Measurements from ENCODE around the gene TRIM24. TPM values are rescaled to one million over a fixed set of nuclear protein-coding genes. Genes with fewer than 3 reads are reported as not detected.
"Not testable (repeated sequence)": the region's sequence is repeated elsewhere in the genome, so short reads cannot be mapped to it uniquely, and the experiment has no call there.

Gene TRIM24
- total RNA-seq (2014; rRNA removed; shearing (Covaris generic); ENCODE audit: low replicate concordance) = 7.6 and 10.4 TPM in 2 replicates

DNA sequence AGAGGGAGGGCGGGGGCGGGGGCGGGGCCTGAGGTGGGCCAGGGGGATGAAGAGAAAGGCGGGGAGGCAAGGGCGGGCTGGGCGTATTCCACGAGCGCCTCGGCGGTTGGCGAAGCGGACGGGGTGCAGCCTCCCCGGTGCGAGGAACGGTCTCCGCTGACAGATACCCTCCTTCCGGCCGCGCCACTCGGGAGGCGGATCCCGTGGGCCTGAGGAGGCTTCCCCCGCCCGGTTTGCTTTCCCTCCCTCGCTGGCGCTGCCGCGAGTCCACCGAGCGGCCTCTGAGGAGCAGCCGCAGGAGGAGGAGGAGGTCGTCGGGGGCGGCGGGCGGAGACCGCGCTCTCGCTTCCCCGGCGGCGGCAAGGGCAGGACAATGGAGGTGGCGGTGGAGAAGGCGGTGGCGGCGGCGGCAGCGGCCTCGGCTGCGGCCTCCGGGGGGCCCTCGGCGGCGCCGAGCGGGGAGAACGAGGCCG, at the start of gene TRIM24:
TSS of gene TRIM24 (plus strand) at position 84 of the 473 bp plus-strand sequence. CDS start at position 374, 290 bp downstream.
- in situ Hi-C loops (cut with HindIII; ENCODE audit: low pct_unique_long_range_greater_than_20kb, low sequenced_read_pairs) = no loop called here
- no peak for DNase-seq (ENCODE audit: low read depth)

- in situ Hi-C loops (cut with HindIII; ENCODE audit: low pct_unique_long_range_greater_than_20kb, low sequenced_read_pairs); DNase-seq (ENCODE audit: low read depth): not testable (repeated sequence)
Measured at GRCh38 chr7:138412077-138412476, 48.0 kb upstream of the TRIM24 start.

- DNase-seq (ENCODE audit: low read depth); in situ Hi-C loops (cut with HindIII; ENCODE audit: low pct_unique_long_range_greater_than_20kb, low sequenced_read_pairs): not testable (repeated sequence)
Measured at GRCh38 chr7:138412921-138413320, 47.1 kb upstream of the TRIM24 start.

GRCh38 chr7:138417078-138417700, 42.9 kb upstream of the TRIM24 start:
- no peak for DNase-seq (ENCODE audit: low read depth)
- in situ Hi-C loops (cut with HindIII; ENCODE audit: low pct_unique_long_range_greater_than_20kb, low sequenced_read_pairs) = no loop called here

DNA sequence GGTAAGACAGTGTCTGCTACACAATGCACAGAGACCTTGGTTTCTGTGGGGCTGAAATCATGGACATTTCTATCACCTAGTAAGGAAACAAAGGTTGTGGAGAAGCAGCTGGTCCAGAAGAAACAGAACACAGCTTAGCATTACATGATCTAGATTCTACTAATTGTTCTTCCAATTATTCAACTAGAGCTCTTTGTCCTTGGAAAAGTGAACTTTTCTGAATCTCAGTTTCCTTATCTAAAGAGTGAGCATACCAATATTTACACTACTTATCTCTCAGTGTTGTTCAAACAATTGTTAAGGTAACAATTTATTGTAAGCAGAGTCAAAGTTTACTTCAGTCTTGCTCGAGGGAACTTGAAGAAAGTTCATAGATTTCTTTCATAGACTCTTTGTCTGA, 42.3 kb upstream of the TRIM24 start:
- no peak for DNase-seq (ENCODE audit: low read depth)
- in situ Hi-C loops (cut with HindIII; ENCODE audit: low pct_unique_long_range_greater_than_20kb, low sequenced_read_pairs) = no loop called here

GRCh38 chr7:138418403-138418802, 41.7 kb upstream of the TRIM24 start:
- DNase-seq (ENCODE audit: low read depth); in situ Hi-C loops (cut with HindIII; ENCODE audit: low pct_unique_long_range_greater_than_20kb, low sequenced_read_pairs): not testable (repeated sequence)

- in situ Hi-C loops (cut with HindIII; ENCODE audit: low pct_unique_long_range_greater_than_20kb, low sequenced_read_pairs) = no loop called here
- DNase-seq (ENCODE audit: low read depth) = no peak
Measured at GRCh38 chr7:138425026-138425425, 35.0 kb upstream of the TRIM24 start.

- peak; percentile 29 for DNase-seq (ENCODE audit: low read depth)
- in situ Hi-C loops (cut with HindIII; ENCODE audit: low pct_unique_long_range_greater_than_20kb, low sequenced_read_pairs) = no loop called here
Measured at GRCh38 chr7:138429577-138430250, 30.3 kb upstream of the TRIM24 start.

DNA sequence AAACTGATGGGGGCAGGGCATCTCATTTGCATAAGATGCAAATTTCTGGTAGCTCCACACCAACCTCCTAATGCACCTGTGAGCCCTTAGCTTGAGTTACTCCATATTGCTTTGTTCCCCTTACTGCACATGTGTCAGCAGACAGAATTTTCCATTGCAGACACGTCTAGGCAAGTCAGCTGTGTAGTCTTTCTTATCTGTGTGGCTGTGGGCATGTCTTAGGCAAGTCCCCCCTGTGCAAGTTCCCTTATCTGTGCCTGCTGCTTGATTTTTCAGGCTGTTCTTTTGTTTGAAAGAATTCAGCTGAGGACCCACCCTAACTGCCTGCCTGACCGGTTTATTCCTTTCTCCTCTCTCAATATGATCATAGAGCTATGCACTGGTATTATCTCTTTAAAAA, 28.5 kb upstream of the TRIM24 start:
- DNase-seq (ENCODE audit: low read depth) = no peak
- in situ Hi-C loops (cut with HindIII; ENCODE audit: low pct_unique_long_range_greater_than_20kb, low sequenced_read_pairs) = no loop called here

- in situ Hi-C loops (cut with HindIII; ENCODE audit: low pct_unique_long_range_greater_than_20kb, low sequenced_read_pairs) = no loop called here
- DNase-seq (ENCODE audit: low read depth) = no peak
Measured at GRCh38 chr7:138433583-138434443, 26.2 kb upstream of the TRIM24 start.

DNA sequence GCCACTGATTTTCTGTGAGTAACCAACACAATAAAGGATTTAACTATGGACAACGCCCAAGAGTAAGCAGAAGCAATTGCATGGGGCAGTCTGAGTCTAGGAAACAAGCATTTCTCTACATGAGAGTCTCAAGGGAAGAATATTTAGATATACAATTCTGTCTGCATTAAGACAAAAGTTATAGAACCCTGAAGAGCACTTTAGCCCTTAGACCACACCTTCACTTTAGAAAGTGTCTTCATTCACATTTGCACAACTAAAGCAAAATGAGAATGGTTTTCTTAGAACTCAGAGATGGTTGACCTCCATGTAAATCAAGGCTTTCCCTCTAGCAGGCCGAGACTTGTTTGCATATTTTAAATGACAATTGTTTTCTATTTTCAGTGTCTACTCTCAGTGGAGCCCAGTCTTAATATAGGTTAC, 25.5 kb upstream of the TRIM24 start:
- in situ Hi-C loops (cut with HindIII; ENCODE audit: low pct_unique_long_range_greater_than_20kb, low sequenced_read_pairs) = no loop called here
- no peak for DNase-seq (ENCODE audit: low read depth)

- DNase-seq (ENCODE audit: low read depth) = no peak
- in situ Hi-C loops (cut with HindIII; ENCODE audit: low pct_unique_long_range_greater_than_20kb, low sequenced_read_pairs) = no loop called here
Measured at GRCh38 chr7:138435231-138435919, 24.7 kb upstream of the TRIM24 start.

- in situ Hi-C loops (cut with HindIII; ENCODE audit: low pct_unique_long_range_greater_than_20kb, low sequenced_read_pairs) = no loop called here
- DNase-seq (ENCODE audit: low read depth) = no peak
Measured at GRCh38 chr7:138436388-138436787, 23.7 kb upstream of the TRIM24 start.

DNA sequence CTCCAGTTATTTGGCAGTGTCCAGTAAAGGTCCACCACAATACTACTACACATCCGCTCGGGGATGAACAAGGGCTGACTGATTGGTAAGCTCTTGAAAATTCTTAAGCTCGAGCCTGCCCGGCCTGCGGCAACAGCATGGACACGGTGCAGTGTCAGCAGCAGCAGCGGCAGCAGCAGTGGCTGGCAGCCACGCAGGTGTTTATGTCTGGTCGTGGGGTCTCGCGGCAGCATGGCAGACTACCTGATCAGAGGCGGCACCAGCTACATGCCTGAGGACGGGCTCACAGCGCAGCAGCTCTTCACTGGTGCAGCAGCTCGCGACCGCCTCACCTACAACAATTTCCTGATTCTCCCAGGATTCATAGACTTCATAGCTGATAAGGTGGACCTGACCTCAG, 19.6 kb upstream of the TRIM24 start:
- DNase-seq (ENCODE audit: low read depth) = no peak
- in situ Hi-C loops (cut with HindIII; ENCODE audit: low pct_unique_long_range_greater_than_20kb, low sequenced_read_pairs) = no loop called here

DNA sequence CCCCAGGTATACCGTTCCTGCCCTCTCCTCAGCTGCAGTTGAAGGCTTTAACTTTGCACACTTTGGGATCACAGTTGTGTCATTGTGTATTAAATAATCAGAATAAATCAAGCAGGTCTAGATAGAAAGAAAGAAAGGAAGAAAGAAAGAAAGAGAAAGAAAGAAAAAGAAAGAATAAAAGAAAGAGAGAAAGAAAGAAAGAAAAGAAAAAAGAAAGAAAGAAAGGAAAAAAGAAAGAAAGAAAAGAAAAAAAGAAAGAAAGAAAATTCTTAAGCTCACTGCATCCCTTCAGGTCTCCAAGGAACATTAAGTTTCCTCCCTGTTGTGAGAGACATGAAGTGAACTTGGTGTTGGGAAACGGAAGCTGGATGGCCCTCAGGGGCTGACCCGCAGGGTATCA, 17.2 kb upstream of the TRIM24 start:
- in situ Hi-C loops (cut with HindIII; ENCODE audit: low pct_unique_long_range_greater_than_20kb, low sequenced_read_pairs) = no loop called here
- DNase-seq (ENCODE audit: low read depth) = no peak

GRCh38 chr7:138449580-138449979, 10.5 kb upstream of the TRIM24 start:
- DNase-seq (ENCODE audit: low read depth) = no peak
- in situ Hi-C loops (cut with HindIII; ENCODE audit: low pct_unique_long_range_greater_than_20kb, low sequenced_read_pairs) = no loop called here

DNA sequence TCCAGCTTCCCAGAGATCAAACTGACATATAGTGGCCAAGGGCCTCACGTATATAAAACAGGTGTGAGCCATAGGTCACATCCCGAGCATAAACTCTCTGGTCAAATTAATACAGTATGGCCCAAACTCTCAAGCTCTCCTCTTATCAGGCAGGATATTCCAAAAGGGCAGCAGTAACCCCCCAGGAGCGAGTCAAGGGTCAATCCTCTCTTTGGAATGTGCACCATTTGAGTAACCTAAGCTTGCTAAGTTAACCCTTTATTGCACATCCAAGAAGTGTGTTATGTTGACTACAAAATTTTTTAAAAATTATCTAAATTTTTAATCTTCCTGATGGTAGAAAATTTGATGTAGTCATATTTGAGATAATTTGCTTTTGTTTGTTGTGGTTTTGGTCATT, 4.5 kb upstream of the TRIM24 start:
- DNase-seq (ENCODE audit: low read depth) = no peak
- in situ Hi-C loops (cut with HindIII; ENCODE audit: low pct_unique_long_range_greater_than_20kb, low sequenced_read_pairs) = no loop called here

DNA sequence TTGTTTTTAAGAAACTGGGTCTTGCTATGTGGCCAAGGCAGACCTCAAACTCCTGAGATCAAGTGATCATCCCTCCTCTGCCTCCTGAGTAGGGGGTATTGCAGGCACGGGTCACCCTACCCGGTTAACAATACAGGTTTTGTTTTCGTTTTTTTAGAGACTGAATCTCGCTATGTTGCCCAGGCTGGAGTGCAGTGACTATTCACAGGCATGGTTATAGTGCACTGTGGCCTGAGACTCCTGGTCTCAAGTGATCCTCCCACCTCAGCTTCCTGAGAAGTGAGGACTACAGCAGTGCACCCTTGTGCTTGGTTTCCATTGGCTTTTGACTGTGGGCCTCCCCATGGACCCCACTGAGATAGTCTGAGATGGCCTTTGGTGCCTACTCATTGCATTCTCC, 3.8 kb upstream of the TRIM24 start:
- in situ Hi-C loops (cut with HindIII; ENCODE audit: low pct_unique_long_range_greater_than_20kb, low sequenced_read_pairs) = no loop called here
- no peak for DNase-seq (ENCODE audit: low read depth)

Data from Caki2 (cell line).